GM19397 (cell line): ENCODE results near the gene SPIN3.
A peak's percentile ranks its signal among the peaks of the same experiment; 100 is the strongest.
"Not testable (repeated sequence)": the region's sequence is repeated elsewhere in the genome, so short reads cannot be mapped to it uniquely, and the experiment has no call there.

Experiments used
- ATAC-seq: cut with Tn5 transposase; IDR thresholded peaks from one replicate; pipeline ENCODE4 v1.9.1; 2021; ENCODE audit warnings: mild to moderate bottlenecking, moderate library complexity; ENCODE audit not compliant: unreplicated experiment

SPIN3 gene

DNA sequence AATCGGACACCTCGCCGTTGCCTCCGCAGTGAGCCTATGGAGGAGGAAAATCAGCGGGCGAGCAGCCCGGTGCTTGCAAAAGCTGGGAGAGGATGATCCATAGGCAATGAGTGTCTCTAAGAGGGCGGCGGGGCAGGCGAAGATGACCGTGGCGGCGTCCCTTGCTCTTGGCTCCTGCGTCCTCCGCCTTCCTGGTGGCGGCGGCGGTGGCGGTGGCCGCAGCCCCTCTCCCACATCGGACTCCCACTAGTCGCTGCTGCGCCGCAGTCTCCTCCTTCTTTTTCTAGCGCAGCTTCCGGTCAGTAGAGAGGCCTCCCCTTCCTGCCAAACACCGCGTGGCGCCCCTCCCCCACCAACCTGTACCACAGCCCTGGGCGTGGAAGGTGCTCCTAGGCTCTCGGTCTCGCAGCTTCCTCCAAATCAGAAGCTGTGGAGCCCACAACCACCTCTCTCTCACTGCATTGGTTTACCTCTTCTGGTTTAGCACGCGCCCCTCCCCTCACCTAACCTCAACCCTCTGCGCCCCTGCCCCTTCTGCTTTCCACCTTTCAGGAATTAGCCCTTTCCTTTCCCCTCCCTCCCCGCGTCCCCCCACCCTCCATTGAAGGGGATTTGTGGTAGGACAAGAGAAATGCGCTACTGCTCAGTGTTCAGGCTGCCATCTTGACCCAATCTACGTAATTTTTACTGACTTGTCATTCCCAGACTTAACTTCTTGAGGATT lies at the start of gene SPIN3:
Gene SPIN3 (minus strand): TSS at position 271 of the 724 bp plus-strand sequence. CDS start 594 bp downstream, outside the sequence.
- ATAC-seq, result peak; percentile 99

DNA sequence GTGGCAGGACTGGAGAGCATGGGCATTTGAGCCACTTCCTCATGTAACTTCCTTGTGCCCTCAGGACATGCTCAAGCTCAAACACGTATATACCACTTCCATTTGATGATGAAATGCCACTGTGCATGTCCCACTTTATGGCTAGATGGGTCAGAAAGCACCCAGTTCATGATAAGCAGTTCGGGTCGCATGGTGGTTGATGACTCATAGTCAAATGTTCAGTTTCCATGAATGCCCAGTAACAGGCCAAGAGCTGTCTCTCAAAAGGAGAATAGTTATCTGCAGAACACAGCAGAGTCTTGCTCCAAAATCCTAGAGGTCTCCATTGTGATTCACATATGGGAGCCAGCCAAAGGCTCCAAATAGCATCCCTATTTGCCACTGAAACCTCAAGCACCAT lies 48.9 kb upstream of the SPIN3 start:
- ATAC-seq, result no peak

- not testable (repeated sequence) for ATAC-seq
Measured at GRCh38 chrX:57037265-57037664, 41.9 kb upstream of the SPIN3 start.

- no peak for ATAC-seq
Measured at GRCh38 chrX:56994375-56995270, 718 bp downstream of the SPIN3 start.

DNA sequence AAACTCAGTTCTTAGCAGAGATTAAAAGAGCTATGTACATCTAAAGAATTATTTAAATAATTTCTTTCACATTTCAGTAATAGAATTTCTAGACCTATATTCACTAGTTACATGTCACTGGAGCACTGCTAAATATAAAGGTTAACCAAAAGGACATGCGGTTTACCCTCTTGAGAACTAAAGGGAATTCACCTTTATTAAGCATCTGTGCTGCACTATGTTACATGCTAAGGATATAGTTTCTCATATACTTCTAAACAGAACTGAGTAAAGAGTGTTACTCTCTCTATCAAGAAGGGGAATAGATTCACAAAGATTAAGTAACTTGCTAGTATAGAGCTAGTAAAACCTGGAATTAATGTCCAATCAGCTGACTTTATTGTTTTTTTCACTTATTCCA lies 7.6 kb downstream of the SPIN3 start:
- ATAC-seq, result no peak

- no peak for ATAC-seq
Measured at GRCh38 chrX:56986138-56986537, 9.2 kb downstream of the SPIN3 start.

DNA sequence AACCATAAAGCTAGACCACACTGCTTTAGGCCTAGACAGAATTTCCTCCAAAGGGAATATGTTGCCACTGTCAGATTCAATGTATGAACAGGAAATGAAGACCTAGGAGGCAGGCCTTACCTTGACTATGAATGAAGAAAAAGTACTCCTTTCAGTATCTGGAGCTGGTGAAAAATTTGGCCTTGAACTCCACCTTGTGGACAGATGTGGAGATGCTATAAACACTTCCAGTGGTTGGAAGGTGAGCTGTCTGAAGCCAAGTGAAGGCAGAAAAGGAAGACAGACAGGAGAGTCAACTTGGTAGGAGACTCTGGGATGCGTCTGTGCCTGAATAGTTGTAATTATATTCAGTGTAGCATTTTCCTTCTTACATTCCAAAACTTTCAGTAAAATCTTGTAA lies 17.2 kb downstream of the SPIN3 start:
- peak; percentile 91 for ATAC-seq

- ATAC-seq, result no peak
Measured at GRCh38 chrX:56975611-56976010, 19.7 kb downstream of the SPIN3 start.

- ATAC-seq, result no peak
Measured at GRCh38 chrX:56974408-56974807, 20.9 kb downstream of the SPIN3 start.

GRCh38 chrX:56969559-56969958 lies 25.8 kb downstream of the SPIN3 start:
- ATAC-seq, result no peak

DNA sequence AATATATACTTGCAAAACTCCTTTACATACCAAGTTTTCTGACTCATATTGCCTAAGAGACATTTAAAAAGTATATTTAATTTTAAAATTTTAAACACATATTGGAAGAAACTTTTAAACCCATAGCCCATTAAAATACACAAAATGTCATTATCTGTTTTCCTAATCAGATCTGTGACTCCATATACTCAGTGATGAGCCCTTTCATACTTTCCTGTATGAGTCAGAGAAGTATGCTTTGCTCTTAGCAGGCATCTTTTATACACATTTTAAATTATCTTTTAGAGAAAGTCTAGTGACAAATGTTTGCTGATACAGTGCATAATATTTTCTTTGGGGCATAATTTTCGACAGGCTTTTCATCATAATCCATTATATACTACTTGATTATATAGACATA lies 26.4 kb downstream of the SPIN3 start:
- no peak for ATAC-seq

DNA sequence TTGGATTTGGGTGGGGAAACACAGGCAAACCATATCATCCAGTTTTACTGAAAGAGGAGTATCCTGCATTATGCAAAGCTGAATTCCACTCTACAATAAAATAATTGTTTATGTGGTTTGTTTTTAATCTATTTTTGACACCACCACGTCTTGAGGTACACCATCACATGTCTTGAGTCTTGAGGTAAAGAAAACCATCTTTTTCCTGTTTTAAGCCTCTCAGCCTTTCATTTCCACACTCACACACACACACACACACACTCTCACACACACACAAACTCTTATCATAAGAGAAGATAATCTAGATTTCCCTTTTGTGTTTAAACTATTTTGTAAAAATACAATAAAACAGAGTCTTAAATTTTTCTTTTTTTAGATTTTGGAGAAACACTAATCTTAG lies 32.0 kb downstream of the SPIN3 start:
- ATAC-seq, result no peak

GRCh38 chrX:56947699-56948098 lies 47.6 kb downstream of the SPIN3 start:
- ATAC-seq, result no peak

GRCh38 chrX:56946201-56946600 lies 49.1 kb downstream of the SPIN3 start:
- ATAC-seq, result not testable (repeated sequence)

- ATAC-seq, result not testable (repeated sequence)
Measured at GRCh38 chrX:56945226-56945625, 50.1 kb downstream of the SPIN3 start.

DNA sequence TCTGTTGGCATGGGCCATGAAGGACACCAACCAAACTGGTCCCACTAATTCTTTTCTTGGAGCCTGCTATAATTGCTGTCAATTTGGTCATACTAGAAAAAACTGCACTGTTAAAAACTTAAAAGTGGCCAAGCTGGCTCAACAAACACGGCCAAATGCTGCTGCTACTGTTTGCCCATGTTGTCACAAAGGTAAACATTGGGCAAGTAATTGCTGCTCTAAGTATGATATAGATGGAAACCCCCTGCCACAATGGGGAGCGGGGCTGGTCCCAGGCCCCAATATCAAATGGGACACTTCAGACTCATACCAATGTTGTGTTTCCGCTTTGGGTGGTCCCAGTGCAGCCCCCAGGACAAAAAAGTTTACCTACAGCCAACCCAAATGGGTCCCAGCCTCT lies 52.1 kb downstream of the SPIN3 start:
- ATAC-seq, result no peak
